Measurements from ENCODE around the gene MCC. TPM values are rescaled to one million over a fixed set of nuclear protein-coding genes. Genes with fewer than 3 reads are reported as not detected.

MCC gene
- polyA plus RNA-seq, 2 of the 4 experiments (the other 2 are of a cell fraction): 0.09 to 0.10 TPM

GRCh38 chr5:113523168-113523567 is 34.9 kb upstream of the MCC start:
- no peak overlapping the region for H3K4me3 ChIP-seq
- H3K27ac ChIP-seq: no peak overlapping the region
- WGBS (ENCODE audit: missing lambda C conversion rate): 98% methylated on average over 2 of the region's 2 CpGs
- POLR2A ChIA-PET: no interaction called here
- no peaks in the 10 kb centered on the region for H3K4me1 ChIP-seq
- FAIRE-seq: peak; percentile 82
- no peak for TF ChIP-seq NFE2L2 (conservative IDR thresholded peaks at IDR 0.05; ENCODE audit: low read length)
- no peak for TF ChIP-seq HOXA7 (CRISPR knock-in tag; IDR thresholded peaks at IDR 0.05)
- TF ChIP-seq HOXB13 (CRISPR knock-in tag; IDR thresholded peaks at IDR 0.05; ENCODE audit: low read depth): no peak
- no peak for TF ChIP-seq FOXS1 (CRISPR knock-in tag; IDR thresholded peaks at IDR 0.05)
- TF ChIP-seq JUN (IDR thresholded peaks at IDR 0.05): no peak
- TF ChIP-seq, protein P1, sequence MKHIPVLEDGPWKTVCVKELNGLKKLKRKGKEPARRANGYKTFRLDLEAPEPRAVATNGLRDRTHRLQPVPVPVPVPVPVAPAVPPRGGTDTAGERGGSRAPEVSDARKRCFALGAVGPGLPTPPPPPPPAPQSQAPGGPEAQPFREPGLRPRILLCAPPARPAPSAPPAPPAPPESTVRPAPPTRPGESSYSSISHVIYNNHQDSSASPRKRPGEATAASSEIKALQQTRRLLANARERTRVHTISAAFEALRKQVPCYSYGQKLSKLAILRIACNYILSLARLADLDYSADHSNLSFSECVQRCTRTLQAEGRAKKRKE (CRISPR knock-in tag; IDR thresholded peaks at IDR 0.05; ENCODE audit: low read depth): no peak
- no peak for TF ChIP-seq JUNB (IDR thresholded peaks at IDR 0.05)
- TF ChIP-seq CBX2 (IDR thresholded peaks at IDR 0.05; ENCODE audit: borderline replicate concordance, low read depth): no peak
- no peak for TF ChIP-seq CBX8 (IDR thresholded peaks at IDR 0.05)
- no peak for TF ChIP-seq RCOR1 (IDR thresholded peaks at IDR 0.05; ENCODE audit: low read depth, low read length)
- TF ChIP-seq PBX3 (IDR thresholded peaks at IDR 0.05): no peak
- TF ChIP-seq KDM5A (IDR thresholded peaks at IDR 0.05): no peak
- TF ChIP-seq E2F6 (IDR thresholded peaks at IDR 0.05; ENCODE audit: borderline replicate concordance, low read depth): no peak
- TF ChIP-seq RARB (CRISPR knock-in tag; IDR thresholded peaks at IDR 0.05): no peak
- TF ChIP-seq, protein P2, sequence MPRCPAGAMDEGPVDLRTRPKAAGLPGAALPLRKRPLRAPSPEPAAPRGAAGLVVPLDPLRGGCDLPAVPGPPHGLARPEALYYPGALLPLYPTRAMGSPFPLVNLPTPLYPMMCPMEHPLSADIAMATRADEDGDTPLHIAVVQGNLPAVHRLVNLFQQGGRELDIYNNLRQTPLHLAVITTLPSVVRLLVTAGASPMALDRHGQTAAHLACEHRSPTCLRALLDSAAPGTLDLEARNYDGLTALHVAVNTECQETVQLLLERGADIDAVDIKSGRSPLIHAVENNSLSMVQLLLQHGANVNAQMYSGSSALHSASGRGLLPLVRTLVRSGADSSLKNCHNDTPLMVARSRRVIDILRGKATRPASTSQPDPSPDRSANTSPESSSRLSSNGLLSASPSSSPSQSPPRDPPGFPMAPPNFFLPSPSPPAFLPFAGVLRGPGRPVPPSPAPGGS (IDR thresholded peaks at IDR 0.05): no peak
- no peak for TF ChIP-seq CHD4 (IDR thresholded peaks at IDR 0.05; ENCODE audit: borderline replicate concordance)
- TF ChIP-seq NPAS2 (CRISPR knock-in tag; IDR thresholded peaks at IDR 0.05; ENCODE audit: borderline replicate concordance): no peak
- TF ChIP-seq USF2 (IDR thresholded peaks at IDR 0.05): no peak
- no peak for TF ChIP-seq RAD21 (conservative IDR thresholded peaks at IDR 0.05 in 1 of 2, IDR thresholded peaks at IDR 0.05 in 1 of 2)
- ATAC-seq: no peak
- H3K4me2 ChIP-seq: no peak overlapping the region
- no peaks in the 10 kb centered on the region for H3K9me3 ChIP-seq
- CTCF ChIA-PET: interaction anchor here (1.3 kb wide), 1 partner anchor 9 kb away, joined by 3 read pairs; the partner anchor contains the start of gene YTHDC2
- no peak for DNase-seq (ENCODE audit: low read depth in 1 of 2, low spot score in 1 of 2)

- Histone ChIP-seq H3K4me3 (no peak overlapping the region), H3K9me3 (no peaks in the 10 kb centered on the region), H3K4me1 (no peaks in the 10 kb centered on the region), H3K4me2 (no peak overlapping the region), H3K27ac (no peak overlapping the region)
- ChIA-PET CTCF (interaction anchor here (0.8 kb wide), 1 partner anchor 25 kb away, joined by 3 read pairs; no protein-coding TSS in a partner anchor), POLR2A (no interaction called here)
- FAIRE-seq (no peak), ATAC-seq (no peak), DNase-seq (ENCODE audit: low read depth in 1 of 2, low spot score in 1 of 2) (no peak)
- TF ChIP-seq E2F6 (IDR thresholded peaks at IDR 0.05; ENCODE audit: borderline replicate concordance, low read depth) (no peak), KDM1A (IDR thresholded peaks at IDR 0.05; ENCODE audit: low read depth) (0 out of 2 replicates have a peak, but pooled peaks have one; percentile 35)
Observed at GRCh38 chr5:113520899-113521298, 32.6 kb upstream of the MCC start.

Data from A549 (cell line).